NCI-H2196 (cell line): ENCODE measurements around the gene CFAP299.
"Not testable (repeated sequence)": the region's sequence is repeated elsewhere in the genome, so short reads cannot be mapped to it uniquely, and the experiment has no call there.

ENCODE experiments used
- DNase-seq: peaks from one replicate; lab custom pipeline; 2025; ENCODE audit not compliant: unreplicated experiment; lab: John Stamatoyannopoulos, UW

Gene CFAP299

GRCh38 chr4:80586716-80587115 is 251.2 kb downstream of the CFAP299 start:
- no peak for DNase-seq

- no peak for DNase-seq
Measured at GRCh38 chr4:80587871-80588385, 252.4 kb downstream of the CFAP299 start.

- no peak for DNase-seq
Measured at GRCh38 chr4:80592950-80593349, 257.4 kb downstream of the CFAP299 start.

- no peak for DNase-seq
Measured at GRCh38 chr4:80594701-80595100, 259.2 kb downstream of the CFAP299 start.

DNA sequence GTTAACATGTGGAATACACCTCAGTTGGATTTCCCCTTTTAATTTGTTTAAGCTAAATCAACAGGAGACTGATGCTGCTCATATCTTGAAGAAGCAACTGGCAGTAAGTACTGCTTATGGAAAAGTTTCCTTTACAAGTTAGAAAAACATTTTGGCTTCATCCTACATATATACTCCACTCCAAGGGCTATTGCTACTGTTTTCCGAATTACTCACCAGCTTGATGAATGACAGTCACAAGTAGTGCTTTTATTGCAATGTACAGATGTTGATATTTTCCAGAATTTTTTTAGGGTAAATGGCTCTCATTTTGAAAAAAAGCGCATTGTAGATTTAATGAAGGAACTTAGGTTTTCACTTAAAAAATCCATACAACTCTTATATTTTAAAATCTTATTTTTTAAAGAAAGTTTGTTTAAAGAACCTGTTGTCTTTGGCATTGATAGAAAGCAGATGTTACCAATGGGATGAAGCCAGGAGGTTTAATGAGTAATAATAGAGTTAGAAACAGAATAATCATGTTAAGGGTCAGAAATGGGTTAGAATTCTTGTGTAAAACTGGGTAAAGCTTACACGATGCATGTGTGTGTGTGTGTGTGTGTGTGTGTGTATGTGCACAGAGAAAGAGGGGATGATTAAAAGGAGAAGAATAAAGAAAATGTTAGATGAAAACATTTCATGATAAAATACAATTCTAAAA is 272.9 kb downstream of the CFAP299 start:
- no peak for DNase-seq

DNA sequence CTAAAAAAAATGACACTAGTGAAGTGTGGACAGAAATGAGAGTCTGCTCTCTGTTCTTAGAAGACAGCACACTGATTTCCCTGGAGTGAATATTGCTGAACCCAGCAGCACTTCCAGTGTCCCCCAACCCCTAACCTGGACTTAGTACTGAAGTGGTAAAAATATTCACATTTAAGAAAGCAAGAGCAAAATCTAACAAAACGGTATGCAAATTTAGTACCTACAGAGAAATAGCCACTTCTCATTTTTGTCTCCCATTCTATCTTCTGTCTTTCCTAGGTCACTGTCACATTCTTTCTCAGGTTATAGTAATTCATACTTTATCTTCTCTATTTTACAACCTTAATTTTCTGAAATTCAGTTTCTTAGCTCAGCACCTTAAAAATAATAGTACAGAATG is 274.7 kb downstream of the CFAP299 start:
- DNase-seq = no peak

DNA sequence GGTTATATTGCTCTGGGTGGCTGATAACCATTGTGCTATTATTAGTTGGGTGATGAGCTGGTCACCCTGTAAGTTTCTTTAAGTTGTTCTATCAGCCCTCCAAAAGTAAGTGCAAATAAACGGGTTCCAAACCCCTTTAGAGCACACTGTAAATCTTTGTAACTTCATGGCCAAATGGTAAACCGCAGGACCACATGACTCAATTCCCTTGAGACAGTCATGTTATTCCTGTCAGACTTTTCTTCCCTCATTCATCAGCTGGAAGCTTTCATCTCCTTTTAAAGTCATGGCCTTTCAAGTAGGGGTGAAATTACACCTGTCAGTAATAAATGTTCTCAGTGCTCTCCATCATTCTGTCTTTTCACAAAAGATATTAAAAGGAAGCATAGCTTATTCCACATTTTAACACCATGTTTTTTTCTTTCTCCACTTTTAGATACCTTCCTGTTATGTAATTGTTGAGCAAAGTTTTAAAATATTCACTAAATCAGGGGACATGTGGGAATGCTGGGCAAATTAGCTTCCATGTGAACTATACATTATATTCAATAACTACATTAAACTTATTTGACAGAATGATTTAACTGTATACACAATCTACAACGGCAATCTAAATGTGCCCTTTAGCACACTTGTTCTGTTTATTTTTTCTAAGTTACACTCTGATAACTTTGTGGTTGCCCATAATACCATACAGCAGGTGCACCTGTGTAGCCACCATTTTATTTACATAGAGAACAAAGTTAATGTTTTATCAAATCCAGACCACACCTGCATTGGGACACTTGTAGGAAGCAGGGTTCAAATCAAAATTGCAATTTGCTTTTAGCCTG is 275.5 kb downstream of the CFAP299 start:
- DNase-seq = no peak

GRCh38 chr4:80611678-80611979 is 276.1 kb downstream of the CFAP299 start:
- DNase-seq = no peak

GRCh38 chr4:80613470-80613869 is 277.9 kb downstream of the CFAP299 start:
- no peak for DNase-seq

- DNase-seq = no peak
Measured at GRCh38 chr4:80614319-80614718, 278.8 kb downstream of the CFAP299 start.

DNA sequence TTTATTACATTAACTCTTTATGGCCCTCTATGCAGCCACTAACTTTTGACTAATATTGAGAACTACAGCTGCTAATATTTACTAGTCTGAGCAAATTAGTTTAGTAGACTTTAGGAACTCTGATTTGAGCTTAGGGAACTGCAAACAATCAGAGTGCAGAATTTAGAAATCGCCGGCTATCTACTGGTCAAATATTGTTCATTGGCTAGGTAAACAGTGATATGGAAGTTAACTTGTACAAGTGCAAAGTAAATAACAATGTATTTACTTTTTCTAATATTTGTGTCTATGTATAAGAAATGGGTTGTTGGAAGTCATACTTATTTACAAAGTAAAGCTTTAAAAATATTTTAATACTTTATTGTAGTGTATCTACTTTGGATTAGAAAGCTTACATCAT is 279.6 kb downstream of the CFAP299 start:
- no peak for DNase-seq

DNA sequence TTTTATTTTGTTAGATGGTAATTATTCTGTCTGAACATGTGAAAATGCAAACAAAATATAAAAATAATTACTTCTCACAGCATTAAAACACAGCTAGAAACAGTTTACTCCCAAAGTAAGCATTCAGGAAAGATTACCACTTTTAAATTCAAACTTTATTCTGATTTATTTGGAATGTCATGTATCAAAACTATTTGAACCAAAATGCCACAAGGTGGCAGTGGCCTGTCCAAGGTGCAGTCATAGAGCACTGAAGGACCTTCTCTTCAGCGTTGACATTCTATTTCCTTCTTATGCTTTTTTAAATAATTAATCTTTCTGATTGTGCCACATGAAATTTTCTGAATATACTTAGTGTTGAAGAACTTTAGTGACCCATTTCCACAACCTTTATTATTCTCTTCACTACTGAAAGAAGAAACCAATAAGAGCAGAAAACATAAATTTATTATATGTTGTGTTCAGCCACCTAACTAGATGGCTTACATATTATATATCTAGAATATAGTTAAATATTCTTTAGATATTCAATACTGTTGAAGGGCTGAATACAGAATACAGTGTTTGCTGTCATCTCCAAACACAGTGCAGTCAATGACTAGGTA is 283.6 kb downstream of the CFAP299 start:
- no peak for DNase-seq

DNA sequence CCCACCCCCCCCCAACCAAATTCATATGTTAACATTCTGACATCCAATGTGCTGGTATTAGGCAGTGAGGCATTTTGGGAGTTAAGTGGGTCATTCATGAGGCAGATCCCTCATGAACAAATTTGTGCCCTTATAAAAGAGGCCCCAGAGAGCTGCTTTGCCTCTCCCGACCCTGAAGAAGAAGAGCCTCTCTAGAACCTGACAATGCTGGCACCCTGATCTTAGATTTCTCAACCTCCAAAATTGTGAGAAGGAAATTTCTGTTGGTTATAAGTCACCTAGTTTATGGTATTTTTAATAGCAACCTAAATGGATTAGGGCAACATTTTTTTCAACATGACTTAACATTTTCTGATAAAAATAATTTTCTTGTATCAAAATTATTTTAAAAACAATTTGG is 296.3 kb downstream of the CFAP299 start:
- no peak for DNase-seq

DNA sequence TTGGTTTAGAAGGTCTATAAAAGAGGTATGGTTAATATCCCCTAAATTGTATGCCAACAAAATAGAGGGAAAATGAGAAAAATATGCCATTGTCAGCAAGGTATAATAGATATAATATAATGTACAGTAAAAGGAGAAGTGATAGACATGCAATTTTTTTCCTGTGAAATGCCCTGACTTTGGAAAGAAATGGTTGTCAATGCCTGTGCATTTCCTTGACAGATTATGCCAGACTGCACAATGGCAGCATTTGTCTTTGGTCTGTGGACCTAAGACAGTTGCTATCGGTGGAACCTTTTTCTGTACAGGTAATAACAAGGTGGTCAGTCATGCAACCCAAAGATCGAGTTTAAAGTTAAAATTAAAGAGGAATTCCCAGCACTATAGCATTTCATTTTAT is 301.7 kb downstream of the CFAP299 start:
- DNase-seq = no peak

DNA sequence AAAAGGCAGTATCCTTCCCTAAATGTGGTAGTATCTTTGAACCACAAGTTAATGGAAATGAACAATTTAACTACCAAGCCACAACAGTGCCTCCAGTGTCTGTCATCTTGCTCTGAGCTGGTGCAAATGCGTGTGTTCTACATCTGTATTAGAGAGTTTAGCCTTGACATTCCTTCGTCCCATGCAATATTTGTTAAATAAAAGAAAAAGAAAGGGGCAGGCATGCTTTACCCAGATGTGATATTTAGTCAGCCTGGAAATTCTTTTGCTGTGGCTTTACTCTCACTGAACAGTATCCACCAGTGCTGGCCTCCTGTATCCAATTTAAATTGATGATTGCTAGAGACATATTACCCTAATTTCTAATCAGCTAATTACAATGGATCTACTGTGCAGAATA is 310.5 kb downstream of the CFAP299 start:
- no peak for DNase-seq

DNA sequence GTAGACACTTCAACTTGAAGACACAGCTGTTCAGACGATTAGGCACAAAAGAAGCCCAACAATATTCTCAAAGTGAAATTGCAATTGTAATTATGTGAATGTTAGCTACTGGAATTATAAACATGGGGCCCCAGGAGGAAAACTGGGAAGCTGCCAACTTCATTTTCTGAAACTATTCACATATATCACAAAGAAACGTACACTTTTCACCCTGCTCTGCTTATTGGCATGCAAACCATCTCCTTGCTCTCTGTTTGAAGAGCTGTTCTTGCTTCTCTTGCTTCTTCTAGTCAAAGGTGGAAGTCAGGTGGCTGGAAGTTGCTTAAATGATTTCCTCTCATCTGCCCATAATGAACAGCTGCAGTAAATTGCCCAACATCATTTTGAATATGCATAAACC is 320.1 kb downstream of the CFAP299 start:
- DNase-seq = no peak

- DNase-seq = not testable (repeated sequence)
Measured at GRCh38 chr4:80670118-80670517, 334.6 kb downstream of the CFAP299 start.

GRCh38 chr4:80678413-80678812 is 342.9 kb downstream of the CFAP299 start:
- no peak for DNase-seq

GRCh38 chr4:80680934-80681333 is 345.4 kb downstream of the CFAP299 start:
- DNase-seq = no peak

- no peak for DNase-seq
Measured at GRCh38 chr4:80685214-80685613, 349.7 kb downstream of the CFAP299 start.

GRCh38 chr4:80687736-80688135 is 352.2 kb downstream of the CFAP299 start:
- DNase-seq = not testable (repeated sequence)

DNA sequence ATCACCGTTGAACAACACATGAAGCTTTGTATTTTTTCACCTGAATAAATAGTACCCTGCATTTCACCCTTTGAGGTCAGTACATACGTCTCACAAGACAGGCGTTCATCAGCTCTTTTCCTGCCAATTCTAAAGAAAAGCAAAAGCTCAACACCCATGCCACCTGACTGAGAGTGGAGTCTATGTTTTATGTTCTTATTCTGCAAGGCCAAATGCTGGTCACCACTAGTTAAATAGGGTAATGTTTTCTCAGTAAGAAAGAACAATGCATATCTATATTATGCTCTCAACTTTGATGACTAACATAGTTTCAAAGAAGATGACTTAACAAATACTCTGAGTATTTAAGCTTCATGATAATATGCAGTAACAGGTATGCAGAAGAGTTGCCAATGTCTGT is 358.6 kb downstream of the CFAP299 start:
- no peak for DNase-seq
